HEK293 (cell line): ENCODE results near the gene KLHL17.

Experiments
- FEZF1 ChIP-seq: fragments of 450-650 bp; formaldehyde crosslinking; IDR thresholded peaks from 2 replicates; pipeline ENCODE4 v1.5.1; 2016; ENCODE audit warnings: missing biosample characterization, missing genetic modification characterization
- KLF16 ChIP-seq: fragments of 450-650 bp; formaldehyde crosslinking; IDR thresholded peaks from 2 replicates; pipeline ENCODE4 v1.5.1; 2017; ENCODE audit warnings: missing biosample characterization, missing genetic modification characterization
- ZNF274 ChIP-seq, 2 experiments: fragments of 200-500 bp in 1 of 2; fragments of 450-650 bp in 1 of 2; sonication (Bioruptor generic) in 1 of 2; formaldehyde crosslinking in 1 of 2; IDR thresholded peaks; 2 replicates each; pipeline versions ENCODE4 v1.5.1 to v1.6.1; 2014 to 2016; ENCODE audit warnings: borderline replicate concordance in 1 of 2, inconsistent platforms in 1 of 2, low read length in 1 of 2, missing biosample characterization in 1 of 2, missing genetic modification characterization in 1 of 2
- ZNF302 ChIP-seq: fragments of 450-650 bp; formaldehyde crosslinking; IDR thresholded peaks from 2 replicates; pipeline ENCODE4 v1.5.1; 2016; ENCODE audit warnings: missing biosample characterization, missing genetic modification characterization, low read depth
- ZNF324 ChIP-seq: fragments of 450-650 bp; formaldehyde crosslinking; IDR thresholded peaks from 2 replicates; pipeline ENCODE4 v1.5.1; 2016; ENCODE audit warnings: missing biosample characterization, missing genetic modification characterization
- ZNF37A ChIP-seq: fragments of 450-650 bp; IDR thresholded peaks from 2 replicates; pipeline ENCODE4 v1.5.1; 2018; ENCODE audit warnings: missing biosample characterization, missing genetic modification characterization
- ZNF426 ChIP-seq: fragments of 450-650 bp; formaldehyde crosslinking; IDR thresholded peaks from 2 replicates; pipeline ENCODE4 v1.5.1; 2017; ENCODE audit warnings: missing biosample characterization, missing genetic modification characterization, mild to moderate bottlenecking, inconsistent platforms, moderate library complexity
- ZNF513 ChIP-seq: fragments of 450-650 bp; IDR thresholded peaks from 2 replicates; pipeline ENCODE4 v1.5.1; 2018; ENCODE audit warnings: missing biosample characterization, missing genetic modification characterization
- ZNF76 ChIP-seq: fragments of 450-650 bp; formaldehyde crosslinking; IDR thresholded peaks from 2 replicates; pipeline ENCODE4; 2016; ENCODE audit warnings: low read depth, missing biosample characterization, missing genetic modification characterization, borderline replicate concordance
- TF ChIP-seq, protein P1 (sequence below): fragments of 450-650 bp; formaldehyde crosslinking; IDR thresholded peaks from 2 replicates; pipeline ENCODE4 v1.5.1; 2016; ENCODE audit warnings: missing biosample characterization, missing genetic modification characterization
- TF ChIP-seq, protein P2 (sequence below): fragments of 450-650 bp; formaldehyde crosslinking; IDR thresholded peaks from 2 replicates; pipeline ENCODE4 v1.5.1; 2016; ENCODE audit warnings: missing biosample characterization, missing genetic modification characterization

DNA sequence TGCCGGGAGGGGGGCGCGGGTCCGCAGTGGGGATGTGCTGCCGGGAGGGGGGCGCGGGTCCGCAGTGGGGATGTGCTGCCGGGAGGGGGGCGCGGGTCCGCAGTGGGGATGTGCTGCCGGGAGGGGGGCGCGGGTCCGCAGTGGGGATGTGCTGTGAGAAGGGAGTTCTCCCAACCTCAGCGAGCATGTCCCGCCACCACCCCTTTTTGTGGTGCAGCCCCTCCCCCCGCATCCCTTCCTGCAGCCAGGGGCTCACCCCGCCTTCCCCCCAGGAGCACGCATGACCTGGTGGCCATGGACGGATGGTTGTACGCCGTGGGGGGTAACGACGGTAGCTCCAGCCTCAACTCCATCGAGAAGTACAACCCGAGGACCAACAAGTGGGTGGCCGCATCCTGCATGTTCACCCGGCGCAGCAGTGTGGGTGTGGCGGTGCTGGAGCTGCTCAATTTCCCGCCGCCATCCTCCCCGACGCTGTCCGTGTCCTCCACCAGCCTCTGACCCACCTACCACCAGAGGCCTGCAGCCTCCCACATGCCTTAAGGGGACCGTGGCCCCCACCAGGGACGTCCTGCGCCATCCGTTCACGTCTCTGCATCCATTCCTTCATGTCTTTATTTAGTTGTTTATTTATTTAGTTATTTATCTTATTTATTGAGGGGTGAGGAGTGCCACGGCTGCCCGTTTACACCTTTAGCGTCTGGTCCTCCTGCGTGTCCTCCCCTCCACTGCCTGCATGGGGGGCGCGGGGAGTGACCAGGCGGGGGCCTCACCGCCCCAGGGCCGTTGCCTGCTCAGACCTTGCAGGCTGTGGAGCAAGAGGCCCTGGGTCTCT is 4.5 kb downstream of the KLHL17 start:
- TF ChIP-seq, protein P1, sequence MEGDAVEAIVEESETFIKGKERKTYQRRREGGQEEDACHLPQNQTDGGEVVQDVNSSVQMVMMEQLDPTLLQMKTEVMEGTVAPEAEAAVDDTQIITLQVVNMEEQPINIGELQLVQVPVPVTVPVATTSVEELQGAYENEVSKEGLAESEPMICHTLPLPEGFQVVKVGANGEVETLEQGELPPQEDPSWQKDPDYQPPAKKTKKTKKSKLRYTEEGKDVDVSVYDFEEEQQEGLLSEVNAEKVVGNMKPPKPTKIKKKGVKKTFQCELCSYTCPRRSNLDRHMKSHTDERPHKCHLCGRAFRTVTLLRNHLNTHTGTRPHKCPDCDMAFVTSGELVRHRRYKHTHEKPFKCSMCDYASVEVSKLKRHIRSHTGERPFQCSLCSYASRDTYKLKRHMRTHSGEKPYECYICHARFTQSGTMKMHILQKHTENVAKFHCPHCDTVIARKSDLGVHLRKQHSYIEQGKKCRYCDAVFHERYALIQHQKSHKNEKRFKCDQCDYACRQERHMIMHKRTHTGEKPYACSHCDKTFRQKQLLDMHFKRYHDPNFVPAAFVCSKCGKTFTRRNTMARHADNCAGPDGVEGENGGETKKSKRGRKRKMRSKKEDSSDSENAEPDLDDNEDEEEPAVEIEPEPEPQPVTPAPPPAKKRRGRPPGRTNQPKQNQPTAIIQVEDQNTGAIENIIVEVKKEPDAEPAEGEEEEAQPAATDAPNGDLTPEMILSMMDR (tag by site-specific recombination): no peak
- TF ChIP-seq ZNF302 (tag by site-specific recombination) (no peak), ZNF426 (tag by site-specific recombination) (no peak), ZNF37A (tag by site-specific recombination) (no peak), ZNF324 (tag by site-specific recombination) (no peak), FEZF1 (no peak), ZNF513 (no peak), KLF16 (tag by site-specific recombination) (no peak), ZNF274 (IDR thresholded peaks at IDR 0.05; ENCODE audit: low read length) (no peak), ZNF274 (tag by site-specific recombination; IDR thresholded peaks at IDR 0.05; ENCODE audit: borderline replicate concordance) (no peak), ZNF76 (tag by site-specific recombination) (no peak)
- TF ChIP-seq, protein P2, sequence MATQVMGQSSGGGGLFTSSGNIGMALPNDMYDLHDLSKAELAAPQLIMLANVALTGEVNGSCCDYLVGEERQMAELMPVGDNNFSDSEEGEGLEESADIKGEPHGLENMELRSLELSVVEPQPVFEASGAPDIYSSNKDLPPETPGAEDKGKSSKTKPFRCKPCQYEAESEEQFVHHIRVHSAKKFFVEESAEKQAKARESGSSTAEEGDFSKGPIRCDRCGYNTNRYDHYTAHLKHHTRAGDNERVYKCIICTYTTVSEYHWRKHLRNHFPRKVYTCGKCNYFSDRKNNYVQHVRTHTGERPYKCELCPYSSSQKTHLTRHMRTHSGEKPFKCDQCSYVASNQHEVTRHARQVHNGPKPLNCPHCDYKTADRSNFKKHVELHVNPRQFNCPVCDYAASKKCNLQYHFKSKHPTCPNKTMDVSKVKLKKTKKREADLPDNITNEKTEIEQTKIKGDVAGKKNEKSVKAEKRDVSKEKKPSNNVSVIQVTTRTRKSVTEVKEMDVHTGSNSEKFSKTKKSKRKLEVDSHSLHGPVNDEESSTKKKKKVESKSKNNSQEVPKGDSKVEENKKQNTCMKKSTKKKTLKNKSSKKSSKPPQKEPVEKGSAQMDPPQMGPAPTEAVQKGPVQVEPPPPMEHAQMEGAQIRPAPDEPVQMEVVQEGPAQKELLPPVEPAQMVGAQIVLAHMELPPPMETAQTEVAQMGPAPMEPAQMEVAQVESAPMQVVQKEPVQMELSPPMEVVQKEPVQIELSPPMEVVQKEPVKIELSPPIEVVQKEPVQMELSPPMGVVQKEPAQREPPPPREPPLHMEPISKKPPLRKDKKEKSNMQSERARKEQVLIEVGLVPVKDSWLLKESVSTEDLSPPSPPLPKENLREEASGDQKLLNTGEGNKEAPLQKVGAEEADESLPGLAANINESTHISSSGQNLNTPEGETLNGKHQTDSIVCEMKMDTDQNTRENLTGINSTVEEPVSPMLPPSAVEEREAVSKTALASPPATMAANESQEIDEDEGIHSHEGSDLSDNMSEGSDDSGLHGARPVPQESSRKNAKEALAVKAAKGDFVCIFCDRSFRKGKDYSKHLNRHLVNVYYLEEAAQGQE (tag by site-specific recombination): no peak
